ENCODE data around the gene FSIP2. TPM values are rescaled to one million over a fixed set of nuclear protein-coding genes. Genes with fewer than 3 reads are reported as not detected.

Gene FSIP2, protein sequence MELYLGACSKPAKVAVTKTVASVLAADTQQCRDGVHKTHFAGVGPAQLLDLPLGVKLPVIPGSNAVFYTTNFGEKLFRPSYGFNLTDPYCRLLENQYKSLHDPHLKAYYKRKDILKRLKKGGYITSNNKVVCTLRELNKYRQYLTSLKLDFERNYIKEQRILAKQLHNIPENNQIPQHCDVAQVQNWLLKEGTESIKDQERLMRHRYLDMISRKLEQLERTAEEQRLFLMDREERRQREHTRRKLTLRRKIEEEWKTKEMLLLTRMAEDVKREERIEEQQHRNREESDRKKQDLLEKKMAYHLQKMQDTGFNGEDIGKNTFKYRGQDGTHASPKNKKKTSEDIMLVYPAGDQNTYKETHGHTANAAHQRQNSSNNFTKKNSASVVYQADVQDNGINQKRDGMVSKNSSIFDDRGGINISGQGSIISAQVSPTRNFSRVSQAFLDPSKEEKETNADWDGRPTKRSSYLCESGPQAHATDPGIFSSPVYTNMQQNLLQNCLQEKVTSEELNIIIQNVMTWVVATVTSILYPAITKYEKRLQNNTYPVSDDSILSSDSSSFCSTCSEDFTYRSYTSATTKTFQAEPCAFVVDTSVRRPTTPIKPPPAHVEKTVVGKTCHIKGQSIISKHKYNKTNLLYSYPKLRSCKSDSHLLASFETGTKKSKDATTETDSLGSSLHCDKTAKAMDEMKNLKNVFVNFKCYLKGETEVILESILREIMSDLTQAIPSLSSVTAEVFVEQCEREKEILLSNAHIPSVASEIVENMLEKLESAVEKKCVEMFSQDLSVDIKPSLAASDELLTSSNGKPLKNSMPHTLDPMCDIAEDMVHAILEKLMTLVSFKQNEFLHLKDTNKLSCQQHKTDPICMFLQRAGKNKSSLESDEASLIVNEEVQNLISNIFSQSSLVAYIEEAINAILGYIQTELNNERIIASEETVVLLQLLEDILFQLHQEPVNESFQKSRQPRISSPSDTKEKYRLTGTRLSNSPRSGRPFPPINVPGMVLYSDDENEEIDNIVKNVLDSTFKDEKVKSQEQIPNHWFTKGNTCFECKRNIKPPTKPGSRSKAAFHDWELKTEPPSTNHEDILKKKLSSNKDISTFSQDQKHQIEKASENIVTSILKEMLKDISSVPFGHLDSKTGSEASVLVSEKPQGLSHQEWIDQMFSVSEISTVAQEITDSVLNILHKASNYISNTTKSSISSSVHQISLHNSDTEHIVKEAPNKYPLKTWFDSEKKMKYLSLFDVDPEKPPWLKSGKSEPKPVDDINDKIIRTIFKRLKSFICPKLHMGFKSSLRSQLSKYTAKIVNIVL (N-terminal part only)
- 2.0 TPM for total RNA-seq

DNA sequence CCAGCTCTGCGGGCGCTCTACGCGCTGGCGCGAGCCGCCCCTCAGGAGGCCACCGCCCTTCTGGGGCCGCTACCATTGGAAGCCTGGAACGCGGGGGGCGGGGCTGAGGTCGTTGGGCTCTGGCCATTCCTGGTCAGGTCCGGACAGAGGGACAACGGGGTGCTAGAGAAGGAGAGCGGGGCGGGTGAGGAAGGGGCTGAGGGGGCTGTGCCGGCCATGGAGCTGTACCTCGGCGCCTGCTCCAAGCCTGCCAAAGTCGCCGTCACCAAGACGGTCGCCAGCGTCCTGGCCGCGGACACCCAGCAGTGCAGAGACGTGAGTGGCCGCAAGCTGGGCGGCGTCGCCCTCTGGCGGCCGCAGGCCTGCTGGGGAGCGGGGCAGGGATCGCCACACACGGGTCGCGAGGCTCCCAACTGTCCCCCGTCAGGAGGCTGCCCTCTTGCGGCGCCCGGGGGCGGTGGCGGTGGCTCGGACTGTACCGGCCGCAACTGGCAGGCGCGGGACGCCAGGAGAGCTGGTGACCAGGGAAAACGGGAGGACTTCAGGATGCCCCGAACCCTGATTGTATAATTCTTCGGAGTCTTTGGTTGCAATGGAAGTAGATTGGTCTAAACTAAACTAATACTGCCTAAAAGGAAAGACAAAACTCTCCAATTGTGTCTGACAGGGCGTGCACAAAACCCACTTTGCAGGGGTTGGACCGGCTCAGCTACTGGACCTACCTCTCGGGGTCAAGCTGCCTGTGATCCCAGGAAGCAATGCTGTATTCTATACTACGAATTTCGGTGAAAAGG lies at the start of gene FSIP2:
Gene FSIP2, plus strand, starts transcription at position 126 of the 794 bp plus-strand sequence. Its CDS starts 91 bp downstream, at position 217.
- DNase-seq (ENCODE audit: low spot score in 2 of 2) (peak in 1 of 2 donors; percentile 14), FAIRE-seq (no peak)

DNA sequence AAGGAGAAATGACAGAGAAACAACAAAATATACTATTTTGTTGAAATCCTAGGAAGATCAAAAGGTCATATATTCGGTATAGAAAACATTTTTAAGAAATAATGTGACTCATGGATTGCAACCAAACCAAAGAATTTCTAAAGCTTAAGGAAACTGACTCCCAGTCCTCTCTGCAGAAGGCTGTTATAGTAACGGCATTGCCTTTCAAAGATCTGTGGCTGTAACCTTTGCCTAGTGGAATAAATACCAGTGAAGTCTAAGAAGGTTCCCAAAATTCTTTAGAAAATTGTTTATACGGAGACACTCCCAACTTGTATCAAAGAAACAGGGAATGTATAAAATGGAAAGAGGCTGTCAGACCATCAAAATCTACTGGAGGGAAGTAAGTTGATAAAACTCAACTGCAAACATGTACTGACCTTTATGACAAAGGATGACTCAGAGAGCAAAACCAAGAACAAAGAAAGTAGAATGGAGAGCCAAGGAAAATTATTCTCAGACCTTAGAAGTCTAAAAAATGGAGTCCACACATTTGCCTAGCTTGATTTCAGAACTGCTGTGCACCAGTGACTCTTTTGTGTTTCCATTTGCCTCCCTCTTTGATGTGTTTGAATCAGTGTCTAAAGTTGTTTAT lies 48.6 kb upstream of the FSIP2 start:
- DNase-seq (ENCODE audit: low spot score in 2 of 2) (no peak), FAIRE-seq (no peak)

DNA sequence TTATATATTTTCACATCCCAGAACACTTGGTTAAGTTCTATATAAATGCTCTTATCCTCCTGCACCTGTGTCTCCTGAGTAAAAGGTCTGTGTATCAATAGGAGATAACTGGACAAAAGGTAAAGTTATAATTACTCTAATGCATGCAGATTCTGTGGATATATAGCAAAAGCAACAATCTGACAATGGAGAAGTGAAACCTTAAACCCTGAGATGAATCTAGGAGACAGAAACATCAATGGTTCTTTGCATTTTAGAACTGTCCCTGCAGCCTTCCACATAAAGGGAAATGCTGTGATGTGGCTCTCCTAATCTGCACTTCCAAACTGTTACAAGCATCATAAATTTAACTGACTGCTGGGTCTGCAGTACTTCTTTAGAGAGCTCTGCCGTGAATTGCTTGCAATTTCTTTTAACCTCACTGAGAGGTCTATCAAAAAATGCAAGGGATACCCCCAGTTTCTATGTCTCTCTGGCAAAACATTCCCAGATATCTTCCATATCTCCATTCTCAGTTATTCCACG lies 42.8 kb upstream of the FSIP2 start:
- FAIRE-seq = no peak
- no peak for DNase-seq (ENCODE audit: low spot score in 2 of 2)

DNA sequence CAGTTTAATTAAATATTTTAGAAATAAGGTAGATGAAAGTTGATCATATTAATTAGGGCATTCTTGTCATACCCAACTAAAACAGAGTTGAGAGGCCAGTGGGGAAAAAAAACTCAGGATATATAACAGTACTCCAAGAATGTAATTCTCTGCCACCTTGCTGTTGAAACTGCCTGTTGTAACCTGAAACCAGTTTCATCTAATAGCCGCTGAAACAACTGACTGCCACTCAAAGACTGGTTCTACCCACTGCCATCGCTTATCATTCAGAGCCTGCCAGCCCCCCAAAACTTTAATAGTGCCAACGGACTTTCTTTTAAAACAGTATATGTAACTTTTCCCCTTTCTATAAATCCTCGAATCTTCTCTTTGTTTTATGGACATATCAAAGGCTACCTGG lies 37.7 kb upstream of the FSIP2 start:
- no peak for FAIRE-seq
- no peak for DNase-seq (ENCODE audit: low spot score in 2 of 2)

DNA sequence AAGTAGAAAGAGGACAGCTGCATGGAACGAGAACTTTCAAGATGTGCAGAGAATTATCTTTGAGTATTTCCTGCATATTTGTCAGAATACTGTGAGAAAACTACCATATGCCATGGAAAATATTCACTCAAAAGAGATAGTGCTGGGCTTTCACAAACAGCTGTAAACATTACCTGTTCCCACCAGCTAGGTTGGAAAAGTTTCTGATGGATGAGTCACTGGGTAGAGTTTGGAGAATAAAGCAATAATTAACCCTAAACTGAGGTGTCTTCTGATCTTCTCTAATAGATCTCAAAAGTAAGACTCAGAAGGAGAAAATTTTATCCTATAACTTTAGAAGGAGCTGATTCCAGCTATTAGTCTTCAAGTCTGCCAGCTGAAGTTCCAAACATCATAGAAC lies 3.9 kb upstream of the FSIP2 start:
- DNase-seq (ENCODE audit: low spot score in 2 of 2) (no peak), FAIRE-seq (no peak)

DNA sequence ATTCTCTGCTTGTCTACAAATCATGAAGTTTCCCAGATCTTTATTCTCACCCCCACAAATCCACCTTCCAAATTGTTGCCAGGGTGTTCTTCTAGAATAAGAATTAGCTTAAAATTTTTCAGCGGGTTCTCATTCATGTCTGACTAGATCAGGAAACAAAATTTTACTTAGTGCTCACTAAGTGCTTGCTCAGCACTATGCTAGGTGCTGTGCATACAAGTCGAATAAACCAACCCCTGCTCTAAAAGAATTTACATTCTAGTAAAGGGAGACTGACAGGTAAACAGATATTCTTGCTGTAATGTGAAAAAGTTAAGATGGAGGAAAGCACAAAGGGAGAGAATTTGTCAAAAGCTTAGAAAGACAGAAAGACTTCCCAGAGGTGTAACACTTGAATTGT lies 2.4 kb upstream of the FSIP2 start:
- FAIRE-seq (no peak), DNase-seq (ENCODE audit: low spot score in 2 of 2) (no peak)

DNA sequence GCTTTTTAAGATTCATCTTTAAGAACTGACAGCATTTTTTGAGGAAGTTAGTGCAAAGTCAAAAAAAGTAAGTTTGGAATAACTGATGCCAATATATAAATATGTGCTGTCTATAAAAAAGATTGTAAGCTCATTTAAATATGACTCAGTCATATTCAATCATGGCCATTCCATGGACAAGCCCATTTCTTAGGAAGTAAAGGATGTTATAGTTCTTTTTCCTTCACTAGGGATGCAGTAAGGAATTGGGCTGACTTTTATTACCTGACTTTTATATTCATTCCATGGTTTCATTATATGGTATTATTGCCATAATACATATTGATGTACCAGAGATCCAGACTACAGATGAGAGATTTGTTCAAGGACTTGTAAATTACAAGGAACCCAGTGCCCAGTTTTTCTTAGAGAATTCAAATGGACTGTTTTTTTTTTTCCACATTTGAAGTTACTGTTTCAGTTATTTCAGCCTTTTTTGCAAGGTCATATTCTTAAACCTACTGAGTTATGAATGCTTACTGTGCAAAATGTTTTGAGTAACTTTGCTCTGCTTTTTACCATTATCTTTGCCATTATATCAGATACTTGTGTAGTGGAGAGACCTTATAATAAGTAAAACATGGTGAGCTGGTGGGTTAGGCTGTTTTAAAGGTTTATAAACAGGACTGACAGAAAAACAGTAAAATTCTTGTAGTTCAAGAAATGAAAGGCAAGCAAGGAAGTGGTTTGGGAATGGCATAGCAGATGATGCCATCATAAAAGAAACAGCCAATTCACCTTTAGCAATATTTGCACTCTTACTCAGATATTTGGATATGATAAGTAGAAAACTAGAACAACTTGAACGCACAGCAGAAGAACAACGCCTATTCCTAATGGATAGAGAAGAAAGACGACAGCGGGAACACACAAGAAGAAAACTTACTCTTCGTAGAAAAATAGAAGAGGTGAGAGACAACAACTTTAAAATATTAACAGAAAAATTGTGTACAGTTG lies 7.6 kb downstream of the FSIP2 start:
- no peak for DNase-seq (ENCODE audit: low spot score in 2 of 2)
- no peak for FAIRE-seq

DNA sequence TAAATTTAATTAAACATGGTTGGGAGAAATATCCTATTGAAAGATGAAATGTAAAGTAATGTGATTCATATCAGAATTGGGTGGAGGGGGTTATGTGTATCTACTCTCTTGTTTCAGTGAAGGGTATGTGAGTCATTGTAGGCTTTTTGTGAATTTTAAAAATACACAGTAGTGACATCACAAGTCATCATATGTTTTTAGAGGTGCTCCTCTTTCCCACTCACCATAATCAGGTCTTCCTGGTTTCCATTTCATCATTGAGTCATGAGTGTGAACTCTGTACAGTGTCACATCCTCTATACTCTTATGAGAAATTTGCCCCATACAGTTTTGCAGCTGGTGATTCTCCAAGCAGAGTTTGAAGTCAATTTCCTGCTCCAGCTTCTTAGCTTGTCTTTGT lies 18.8 kb downstream of the FSIP2 start:
- DNase-seq (ENCODE audit: low spot score in 2 of 2) = no peak
- FAIRE-seq = no peak

DNA sequence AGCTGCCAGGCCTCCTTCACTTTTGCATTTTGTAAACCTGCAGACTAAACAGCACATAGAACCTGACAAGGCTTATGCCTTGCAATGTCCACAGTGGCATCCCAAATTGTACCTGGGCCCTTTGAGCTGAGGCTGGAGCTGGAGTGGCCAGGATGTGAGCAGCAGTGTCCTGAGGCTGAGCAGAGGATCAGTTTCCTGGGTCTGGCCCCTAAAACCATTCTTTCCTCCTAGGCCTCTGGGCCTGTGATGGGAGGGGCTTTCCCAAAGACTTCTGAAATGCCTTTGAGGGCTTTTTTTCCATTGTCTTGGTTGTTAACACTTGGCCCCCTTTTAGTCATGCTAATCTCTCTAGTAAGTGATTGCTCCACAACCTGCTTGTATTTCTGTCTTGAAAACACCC lies 32.8 kb downstream of the FSIP2 start:
- no peak for FAIRE-seq
- no peak for DNase-seq (ENCODE audit: low spot score in 2 of 2)

DNA sequence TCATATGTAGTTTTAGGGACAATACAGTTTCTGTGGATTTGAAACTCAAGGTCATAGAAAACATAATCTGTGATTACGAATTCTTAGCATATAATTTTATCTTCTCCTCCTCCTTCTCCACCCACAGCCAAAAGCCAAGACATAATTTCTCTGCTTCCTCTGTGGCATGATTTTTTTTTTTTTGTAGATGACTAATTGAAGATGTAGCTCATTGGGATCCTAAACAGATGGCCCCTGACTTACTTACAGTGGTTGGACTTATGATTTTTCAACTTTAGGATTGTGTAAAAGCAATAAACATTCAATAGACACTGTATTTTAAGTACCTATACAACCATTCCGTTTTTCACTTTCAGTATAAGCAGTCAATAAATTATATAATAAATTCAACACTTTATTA lies 42.3 kb downstream of the FSIP2 start:
- DNase-seq (ENCODE audit: low spot score in 2 of 2) (no peak), FAIRE-seq (no peak)

DNA sequence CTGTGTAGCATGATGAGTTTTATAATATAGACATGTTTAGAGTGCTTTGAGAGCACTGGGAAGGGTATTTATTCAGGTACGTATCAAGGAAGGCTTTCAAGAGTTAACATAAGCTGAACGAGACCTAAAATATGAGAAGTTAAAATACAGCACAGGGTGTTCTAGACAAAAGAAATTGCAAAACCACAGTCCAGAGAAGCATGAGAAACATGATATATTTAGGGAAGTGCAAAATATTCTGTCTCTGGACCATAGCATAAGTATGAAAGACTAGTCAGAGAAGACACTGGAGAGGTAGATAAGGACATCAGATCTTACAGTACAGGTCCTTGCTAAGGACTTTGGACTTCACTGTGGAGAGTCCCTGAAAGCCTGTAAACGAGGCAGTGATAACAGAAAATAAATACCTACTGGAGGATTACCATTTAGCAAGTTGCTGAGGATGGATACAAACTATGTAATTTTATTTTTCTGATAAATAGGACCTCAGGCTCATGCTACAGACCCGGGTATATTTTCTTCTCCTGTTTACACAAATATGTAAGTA lies 43.7 kb downstream of the FSIP2 start:
- DNase-seq (ENCODE audit: low spot score in 2 of 2) (no peak), FAIRE-seq (no peak)

DNA sequence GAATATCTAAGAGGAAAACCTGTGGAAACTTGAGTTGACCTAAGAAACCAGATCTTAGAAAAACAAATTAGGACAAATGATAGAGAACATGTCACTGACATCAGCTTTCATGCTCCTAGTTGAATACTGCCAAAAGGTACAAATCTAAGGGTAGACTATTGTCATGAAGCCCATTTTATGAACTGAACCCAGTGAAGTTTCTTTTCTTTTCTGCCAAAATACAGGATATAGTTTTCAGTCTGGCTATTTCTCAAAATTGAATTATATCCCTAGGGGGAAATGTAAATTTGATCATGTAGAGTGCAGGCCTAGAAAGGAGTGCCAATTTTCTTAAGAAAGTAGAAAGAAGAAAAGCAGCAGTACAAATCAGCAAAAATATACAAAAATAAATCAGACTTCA lies 46.6 kb downstream of the FSIP2 start:
- no peak for DNase-seq (ENCODE audit: low spot score in 2 of 2)
- FAIRE-seq = no peak

DNA sequence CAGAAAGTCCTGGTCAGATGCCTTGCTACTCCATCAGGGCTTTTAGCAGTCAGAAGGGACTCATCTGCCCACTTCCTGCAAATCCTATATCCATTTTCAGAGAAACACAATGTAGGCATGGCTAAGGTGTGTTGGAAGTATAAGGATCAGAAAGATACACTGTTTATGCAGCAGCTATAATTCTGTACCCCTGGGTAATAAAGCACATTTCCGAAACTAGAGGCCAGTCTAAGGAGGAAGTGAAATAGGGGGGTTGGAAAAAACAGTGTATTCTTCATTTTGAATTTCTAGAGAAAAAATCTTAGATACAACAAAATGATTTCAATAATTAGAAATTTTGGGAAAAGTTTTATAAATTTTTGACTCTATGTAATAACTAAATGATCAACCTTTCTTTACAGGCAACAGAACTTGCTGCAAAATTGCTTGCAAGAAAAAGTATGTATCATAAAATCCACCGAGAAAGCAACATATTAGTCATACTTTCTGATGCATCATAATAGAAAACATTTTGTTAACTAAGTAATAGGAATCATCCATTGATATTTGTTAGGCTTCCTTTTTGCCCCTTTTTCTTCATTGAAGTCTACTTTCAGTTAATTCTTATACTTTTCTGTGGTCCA lies 47.4 kb downstream of the FSIP2 start:
- no peak for DNase-seq (ENCODE audit: low spot score in 2 of 2)

DNA sequence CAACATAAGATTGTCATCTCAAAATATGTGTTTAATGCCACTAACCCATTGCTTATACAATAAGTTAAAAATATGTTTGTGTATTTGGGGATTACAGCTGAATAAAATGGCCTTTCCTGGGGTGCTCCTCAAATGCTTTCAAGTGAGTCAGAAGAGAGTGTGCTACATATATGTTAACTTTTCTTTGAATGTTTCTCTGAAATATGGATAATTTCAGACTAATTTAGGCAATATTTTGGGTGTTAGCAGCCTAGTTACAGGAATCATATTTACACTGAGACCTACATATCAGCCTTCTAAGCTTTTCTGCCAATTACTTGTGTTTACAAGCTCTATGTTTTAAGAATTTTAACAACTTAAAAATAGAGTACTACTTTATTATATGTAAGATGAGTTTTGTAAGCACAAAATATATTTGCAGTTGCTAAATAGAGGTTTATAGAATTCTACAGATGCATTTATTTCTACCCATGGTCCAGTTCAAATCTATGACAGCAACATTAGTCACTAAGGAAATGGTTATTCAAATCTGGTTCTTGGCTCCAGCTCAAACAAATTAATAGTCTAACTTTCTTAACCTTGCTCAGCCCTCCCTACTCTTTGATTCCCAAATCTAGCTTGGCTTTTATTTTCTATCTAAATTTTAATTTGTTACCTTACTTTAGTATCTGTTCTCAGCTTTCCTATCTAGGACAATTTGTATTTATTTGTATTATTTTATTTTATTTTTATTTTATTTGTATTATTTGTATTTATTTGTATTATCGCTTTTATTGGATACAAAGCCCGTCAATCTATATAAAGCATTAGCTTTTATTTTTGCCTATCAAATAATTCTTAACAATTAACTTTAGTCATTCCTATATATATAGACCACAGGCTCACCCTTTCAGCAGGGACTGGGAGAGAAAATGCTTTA lies 48.9 kb downstream of the FSIP2 start:
- no peak for DNase-seq (ENCODE audit: low spot score in 2 of 2)
- no peak for FAIRE-seq

More for the DNA sequence above, 47.4 kb downstream of the FSIP2 start:
- no peak for FAIRE-seq

DNA sequence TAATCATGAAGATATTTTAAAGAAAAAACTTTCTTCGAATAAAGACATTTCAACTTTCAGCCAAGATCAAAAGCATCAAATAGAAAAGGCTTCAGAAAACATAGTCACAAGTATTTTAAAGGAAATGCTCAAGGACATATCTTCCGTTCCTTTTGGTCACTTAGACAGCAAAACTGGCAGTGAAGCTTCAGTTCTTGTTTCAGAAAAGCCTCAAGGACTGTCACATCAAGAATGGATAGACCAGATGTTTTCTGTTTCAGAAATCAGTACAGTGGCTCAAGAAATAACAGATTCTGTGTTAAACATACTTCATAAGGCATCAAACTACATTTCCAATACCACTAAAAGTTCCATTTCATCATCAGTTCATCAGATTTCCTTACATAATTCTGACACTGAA lies 51.8 kb downstream of the FSIP2 start:
- no peak for FAIRE-seq

More for the DNA sequence above, 51.8 kb downstream of the FSIP2 start:
- DNase-seq (ENCODE audit: low spot score in 2 of 2) = no peak

All from frontal cortex (tissue), 4 donors.